Activated naive CD8-positive, alpha-beta T cell treated with anti-CD3 and anti-CD28 coated beads, Interleukin-2, amount 10 ng/mL, durations not matched to agents 7 days and 5 days (primary cell): ENCODE data around the gene FBXL2. TPM values are rescaled to one million over a fixed set of nuclear protein-coding genes. Genes with fewer than 3 reads are reported as not detected.
"Not testable (repeated sequence)": the region's sequence is repeated elsewhere in the genome, so short reads cannot be mapped to it uniquely, and the experiment has no call there.

Experiments
- ATAC-seq: fragments of 150-1000 bp; cut with Tn5 transposase; one replicate; pipeline ENCODE4 v1.10.0; 2021; ENCODE audit warnings: low read depth, moderate library complexity
- POLR2A ChIA-PET: fragments of 350-600 bp; sonication (Branson Sonifier 250); formaldehyde crosslinking; loops from one replicate; lab custom pipeline; 2021; ENCODE audit warnings: antibody characterized with exemption; lab: Charles Lee
- DNase-seq: peaks from one replicate; pipeline ENCODE4 v3.0.0; 2021
- H3K27ac Mint-ChIP-seq: one replicate; pipeline ENCODE4 v1.8.0; 2022; ENCODE audit warnings: mild to moderate bottlenecking, mixed read lengths
- H3K27me3 Mint-ChIP-seq: one replicate; pipeline ENCODE4 v1.8.0; 2022; ENCODE audit warnings: mild to moderate bottlenecking, moderate library complexity, mixed read lengths
- H3K36me3 Mint-ChIP-seq: one replicate; pipeline ENCODE4 v1.8.0; 2021; ENCODE audit warnings: mild to moderate bottlenecking, mixed read lengths
- H3K4me1 Mint-ChIP-seq: one replicate; pipeline ENCODE4 v1.8.0; 2021; ENCODE audit warnings: mixed read lengths
- H3K4me3 Mint-ChIP-seq: one replicate; pipeline ENCODE4 v1.8.0; 2022; ENCODE audit warnings: mild to moderate bottlenecking, moderate library complexity, mixed read lengths
- H3K9me3 Mint-ChIP-seq: one replicate; pipeline ENCODE4 v1.8.0; 2021; ENCODE audit warnings: mixed read lengths
- total RNA-seq, 2 experiments: library from RNA; stranded (reverse); gene quantifications; one replicate each; pipeline ENCODE4 v1.2.3, GENCODE V29; 2021

Gene FBXL2
- total RNA-seq, 2 experiments from 2014 or later, result not detected

DNA sequence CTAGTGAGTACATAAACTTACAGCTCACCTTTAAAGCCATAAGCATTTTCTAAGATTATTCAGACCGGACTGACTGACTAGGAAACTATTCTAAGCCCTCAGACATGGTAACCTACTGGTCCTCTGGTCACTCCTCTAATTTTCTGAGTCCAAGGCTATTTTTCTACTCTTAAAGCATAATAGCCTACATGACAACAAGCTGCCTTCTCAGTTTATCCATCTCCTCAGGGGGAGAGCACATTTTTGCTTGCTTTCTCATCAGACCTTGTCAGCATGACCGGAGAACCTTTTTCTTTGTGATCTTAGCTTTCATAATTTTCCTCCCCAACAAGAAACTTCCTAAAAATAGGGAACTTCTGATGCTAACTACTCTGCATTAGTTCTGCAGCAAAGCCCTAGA lies 124.5 kb downstream of the FBXL2 start:
- no peak overlapping the region for H3K4me3 Mint-ChIP-seq
- peaks cover 17% of the 10 kb centered on the region for H3K36me3 Mint-ChIP-seq
- no peak for DNase-seq
- H3K9me3 Mint-ChIP-seq, result no peaks in the 10 kb centered on the region
- no peak overlapping the region for H3K27ac Mint-ChIP-seq
- H3K4me1 Mint-ChIP-seq, result no peaks in the 10 kb centered on the region
- no peak for ATAC-seq
- POLR2A ChIA-PET, result no interaction called here
- no peaks in the 10 kb centered on the region for H3K27me3 Mint-ChIP-seq

DNA sequence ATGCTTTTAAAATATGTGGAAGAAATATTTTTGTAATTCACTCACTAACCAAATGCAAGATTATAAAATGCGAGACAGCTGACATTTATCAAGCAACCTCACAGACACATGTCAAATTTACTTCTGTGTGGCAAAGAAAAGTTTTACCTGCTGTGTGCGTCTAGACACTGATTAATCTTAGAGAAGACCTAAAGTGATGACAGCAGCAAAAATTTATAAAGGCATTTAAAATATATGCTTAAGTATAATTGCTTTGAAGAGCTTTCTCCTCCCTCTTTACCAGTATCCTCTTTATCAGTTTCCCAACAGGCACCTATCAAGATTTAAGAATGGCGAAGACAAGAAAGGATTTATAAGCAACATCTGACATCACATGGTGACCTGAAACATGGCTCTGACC lies 125.7 kb downstream of the FBXL2 start:
- Mint-ChIP-seq H3K27ac (peak overlapping the region; percentile 8), H3K36me3 (peaks cover 18% of the 10 kb centered on the region)
- ATAC-seq, result no peak

DNA sequence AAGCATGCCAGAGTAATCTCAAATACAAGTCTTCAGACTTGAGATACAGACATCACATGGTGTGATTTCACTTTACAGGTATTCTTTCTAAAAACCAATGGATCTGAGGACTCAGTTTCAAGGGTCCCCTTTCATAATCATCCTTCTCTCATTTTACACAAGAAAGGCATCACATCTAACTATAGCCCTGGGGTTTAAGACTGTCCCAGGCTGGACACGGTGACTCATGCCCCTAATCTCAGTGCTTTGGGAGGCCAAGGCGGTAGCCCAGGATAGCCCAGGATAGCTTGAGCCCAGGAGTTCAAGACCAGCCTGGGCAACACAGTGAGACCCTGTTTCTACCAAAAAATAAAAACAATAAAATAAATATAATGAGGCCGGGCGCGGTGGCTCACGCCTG lies 126.5 kb downstream of the FBXL2 start:
- Mint-ChIP-seq H3K36me3 (peaks cover 25% of the 10 kb centered on the region), H3K4me3 (no peak overlapping the region), H3K9me3 (no peaks in the 10 kb centered on the region), H3K27ac (no peak overlapping the region), H3K4me1 (no peaks in the 10 kb centered on the region), H3K27me3 (no peaks in the 10 kb centered on the region)
- ATAC-seq (no peak), DNase-seq (no peak)
- POLR2A ChIA-PET, result no interaction called here

More for the DNA sequence above, 125.7 kb downstream of the FBXL2 start:
- POLR2A ChIA-PET, result no interaction called here
- Mint-ChIP-seq H3K4me1 (no peaks in the 10 kb centered on the region), H3K9me3 (no peaks in the 10 kb centered on the region), H3K27me3 (no peaks in the 10 kb centered on the region), H3K4me3 (no peak overlapping the region)
- no peak for DNase-seq

DNA sequence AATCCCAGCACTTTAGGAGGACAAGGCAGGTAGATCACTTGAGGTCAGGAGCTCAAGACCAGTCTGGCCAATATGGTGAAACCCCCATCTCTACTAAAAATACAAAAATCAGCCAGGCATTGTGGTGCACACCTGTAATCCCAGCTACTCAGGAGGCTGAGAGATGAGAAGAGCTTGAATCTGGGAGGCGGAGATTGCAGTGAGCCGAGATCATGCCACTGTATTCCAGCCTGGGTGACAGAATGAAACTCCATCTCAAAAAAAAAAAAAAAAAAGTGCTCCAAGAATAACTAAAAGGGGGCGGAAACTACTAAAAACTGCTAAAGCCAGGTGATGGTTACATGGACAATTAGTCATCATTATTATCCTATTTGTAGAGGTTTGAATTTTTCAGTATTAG lies 133.6 kb downstream of the FBXL2 start:
- H3K9me3 Mint-ChIP-seq, DNase-seq, H3K4me3 Mint-ChIP-seq, ATAC-seq, H3K4me1 Mint-ChIP-seq, H3K27ac Mint-ChIP-seq, H3K27me3 Mint-ChIP-seq, POLR2A ChIA-PET: not testable (repeated sequence)
- H3K36me3 Mint-ChIP-seq, result peaks cover 44% of the 10 kb centered on the region

DNA sequence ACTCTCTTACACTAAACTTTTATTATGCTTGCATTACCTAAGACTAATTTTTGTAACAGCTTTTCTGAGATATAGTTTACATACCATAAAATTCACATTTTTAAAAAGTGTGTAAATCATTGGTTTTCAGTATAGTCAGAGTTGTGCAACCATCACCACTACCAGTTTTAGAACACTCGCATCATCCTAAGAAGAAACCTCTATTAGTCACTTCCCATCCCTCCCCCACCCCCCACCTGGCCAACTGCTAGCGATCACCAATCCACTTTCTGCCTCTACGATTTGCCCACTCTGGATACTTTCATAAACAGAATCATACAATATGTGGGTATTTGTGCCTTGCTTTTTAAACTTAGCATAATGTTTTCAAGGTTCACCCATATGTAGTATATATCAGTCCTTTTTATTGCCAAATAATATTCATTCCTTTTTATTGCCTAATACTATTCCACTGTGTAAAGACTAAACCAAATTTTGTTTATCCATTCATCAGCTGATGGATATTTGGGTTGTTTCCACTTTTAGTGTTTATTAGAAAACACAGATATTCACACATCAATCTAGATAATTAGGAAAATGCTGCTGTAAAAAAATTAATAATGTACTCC lies 139.9 kb downstream of the FBXL2 start:
- Mint-ChIP-seq H3K27ac (no peak overlapping the region), H3K4me1 (peaks cover 12% of the 10 kb centered on the region), H3K9me3 (peaks cover 3% of the 10 kb centered on the region), H3K36me3 (peaks cover 54% of the 10 kb centered on the region), H3K27me3 (no peaks in the 10 kb centered on the region), H3K4me3 (no peak overlapping the region)
- no peak for ATAC-seq
- no peak for DNase-seq
- POLR2A ChIA-PET, result no interaction called here

DNA sequence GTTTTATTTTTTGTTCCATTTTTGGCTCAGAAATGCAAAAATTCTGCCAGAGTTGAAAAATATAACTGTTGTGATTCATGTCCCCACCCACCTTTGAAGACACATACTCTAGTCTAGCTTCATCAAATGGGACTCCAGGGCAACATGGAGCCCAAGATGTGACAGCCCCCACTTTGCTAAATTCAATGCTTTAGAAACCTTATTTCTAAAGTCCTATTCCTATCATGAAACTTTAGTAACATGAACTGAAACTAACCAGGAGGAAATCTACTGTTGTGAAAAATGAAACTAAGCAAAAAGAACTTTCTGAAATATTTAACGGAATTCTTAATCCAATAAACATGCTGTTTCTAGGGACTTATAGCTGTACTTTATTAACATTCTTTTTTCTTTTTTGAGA lies 142.7 kb downstream of the FBXL2 start:
- POLR2A ChIA-PET, result interaction anchor here (0.6 to 1.7 kb wide), 2 partner anchors 19 to 21 kb away, joined by 3 to 5 read pairs; no protein-coding TSS in a partner anchor
- peaks cover 52% of the 10 kb centered on the region for H3K36me3 Mint-ChIP-seq

DNA sequence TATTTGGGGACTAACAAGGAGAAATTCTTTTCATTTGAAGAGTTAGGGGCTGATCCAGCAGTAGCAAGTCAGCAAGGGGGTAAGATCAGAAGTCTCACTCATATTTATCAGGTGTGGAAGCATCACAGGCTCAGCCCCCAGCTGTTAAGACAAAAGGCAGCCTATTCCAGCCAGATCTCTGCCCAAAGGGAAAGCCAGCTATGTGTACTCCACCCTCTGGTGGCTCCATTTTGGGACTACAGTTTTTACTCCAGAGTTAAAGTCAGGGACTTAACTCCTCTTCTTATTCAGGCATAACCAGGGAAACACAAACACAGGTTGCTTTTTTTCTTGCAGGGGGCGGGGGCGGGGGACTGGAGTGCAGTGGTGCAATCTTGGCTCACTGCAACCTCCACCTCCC lies 143.7 kb downstream of the FBXL2 start:
- Mint-ChIP-seq H3K4me3 (no peak overlapping the region), H3K27ac (no peak overlapping the region), H3K27me3 (no peaks in the 10 kb centered on the region), H3K36me3 (peaks cover 50% of the 10 kb centered on the region), H3K9me3 (peaks cover 4% of the 10 kb centered on the region), H3K4me1 (peaks cover 12% of the 10 kb centered on the region)
- POLR2A ChIA-PET, result no interaction called here
- DNase-seq (no peak), ATAC-seq (no peak)

More for the DNA sequence above, 142.7 kb downstream of the FBXL2 start:
- peak overlapping the region; percentile 77 for H3K27ac Mint-ChIP-seq
- no peak overlapping the region for H3K4me3 Mint-ChIP-seq
- peaks cover 12% of the 10 kb centered on the region for H3K4me1 Mint-ChIP-seq
- ATAC-seq (no peak), DNase-seq (no peak)
- no peaks in the 10 kb centered on the region for H3K27me3 Mint-ChIP-seq
- peaks cover 4% of the 10 kb centered on the region for H3K9me3 Mint-ChIP-seq

DNA sequence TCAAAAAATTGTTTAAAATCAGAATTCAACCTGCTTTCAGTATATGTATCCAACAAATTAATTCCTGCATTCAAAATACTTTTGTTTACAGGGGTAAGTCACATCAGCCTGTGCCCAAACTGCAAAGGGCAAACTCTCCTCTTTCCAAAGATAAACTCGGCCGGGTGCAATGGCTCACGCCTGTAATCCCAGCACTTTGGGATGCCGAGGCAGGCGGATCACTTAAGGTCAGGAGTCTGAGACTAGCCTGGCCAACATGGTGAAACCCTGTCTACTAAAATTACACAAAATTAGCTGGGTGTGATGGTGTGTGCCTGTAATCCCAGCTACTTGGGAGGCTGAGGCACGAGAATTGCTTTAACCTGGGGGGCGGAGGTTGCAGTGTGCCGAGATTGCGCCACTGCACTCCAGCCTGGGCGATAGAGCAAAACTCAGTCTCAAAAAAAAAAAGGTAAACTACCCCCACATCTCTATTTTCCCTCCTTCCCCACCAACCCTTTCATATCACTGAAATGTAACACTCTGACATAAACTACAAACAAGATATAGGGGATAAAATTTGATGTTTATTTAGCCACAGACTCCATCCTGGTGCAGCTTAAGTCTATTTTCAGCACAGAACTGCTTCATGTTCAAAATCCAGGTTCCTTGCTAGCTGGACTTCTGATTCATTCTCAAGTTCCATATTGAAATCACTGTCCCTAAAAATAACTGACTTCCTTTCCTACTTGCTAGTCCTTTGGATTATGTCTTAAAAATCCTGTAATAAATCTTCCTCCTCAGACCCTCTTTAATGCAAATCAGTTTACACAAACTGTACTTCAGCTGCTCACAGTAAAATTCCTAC lies 147.6 kb downstream of the FBXL2 start:
- no peak overlapping the region for H3K27ac Mint-ChIP-seq
- no peak for ATAC-seq
- peaks cover 4% of the 10 kb centered on the region for H3K9me3 Mint-ChIP-seq
- no peak overlapping the region for H3K4me3 Mint-ChIP-seq
- POLR2A ChIA-PET, result no interaction called here
- peaks cover 30% of the 10 kb centered on the region for H3K36me3 Mint-ChIP-seq
- H3K4me1 Mint-ChIP-seq, result peaks cover 21% of the 10 kb centered on the region
- no peaks in the 10 kb centered on the region for H3K27me3 Mint-ChIP-seq
- no peak for DNase-seq

DNA sequence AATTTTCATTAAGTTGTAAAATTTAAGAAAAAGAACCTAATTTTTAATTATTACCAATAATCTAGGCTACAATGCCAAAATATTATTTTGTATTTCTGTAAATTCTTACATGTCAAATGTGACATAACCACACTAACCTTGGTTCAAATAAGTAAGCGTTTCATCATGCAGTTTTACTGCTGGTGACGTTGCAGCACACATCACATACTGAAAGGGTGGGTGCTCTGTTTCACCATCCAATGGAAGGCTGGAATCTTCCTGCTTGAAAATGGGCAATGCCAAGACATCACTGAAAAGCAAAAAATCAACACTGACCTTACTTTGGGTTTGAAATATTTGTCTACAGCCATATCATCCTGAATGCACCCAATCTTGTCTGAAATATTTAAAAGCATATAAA lies 148.2 kb downstream of the FBXL2 start:
- H3K27me3 Mint-ChIP-seq, result no peaks in the 10 kb centered on the region
- POLR2A ChIA-PET, result no interaction called here
- H3K4me3 Mint-ChIP-seq, result no peak overlapping the region
- no peak for ATAC-seq
- H3K27ac Mint-ChIP-seq, result no peak overlapping the region
- DNase-seq, result no peak
- H3K9me3 Mint-ChIP-seq, result peaks cover 2% of the 10 kb centered on the region
- peaks cover 28% of the 10 kb centered on the region for H3K36me3 Mint-ChIP-seq
- H3K4me1 Mint-ChIP-seq, result peaks cover 22% of the 10 kb centered on the region

DNA sequence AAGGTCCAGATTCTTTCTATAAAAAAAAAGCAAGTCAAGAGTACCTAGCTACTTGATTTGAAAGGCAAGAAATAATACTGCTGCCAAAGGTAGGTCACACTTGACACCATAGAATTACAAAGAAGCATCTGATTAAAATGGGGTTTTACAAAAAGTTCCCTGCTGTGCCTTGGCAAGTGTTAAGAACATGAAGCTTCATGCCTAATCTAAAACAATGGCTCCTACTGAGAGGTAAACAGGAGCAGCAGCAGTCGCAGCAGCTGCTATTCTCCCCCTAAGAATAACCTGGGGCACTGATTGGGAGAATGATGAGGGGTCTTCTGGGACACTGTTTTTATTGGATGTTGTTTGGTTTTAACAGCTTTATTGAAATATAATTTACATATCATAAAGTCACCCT lies 148.8 kb downstream of the FBXL2 start:
- ATAC-seq, result no peak
- peaks cover 2% of the 10 kb centered on the region for H3K9me3 Mint-ChIP-seq
- H3K4me1 Mint-ChIP-seq, result peaks cover 24% of the 10 kb centered on the region
- no peak overlapping the region for H3K27ac Mint-ChIP-seq
- POLR2A ChIA-PET, result no interaction called here
- H3K36me3 Mint-ChIP-seq, result peaks cover 23% of the 10 kb centered on the region
- no peak overlapping the region for H3K4me3 Mint-ChIP-seq
- H3K27me3 Mint-ChIP-seq, result no peaks in the 10 kb centered on the region
- DNase-seq, result no peak

DNA sequence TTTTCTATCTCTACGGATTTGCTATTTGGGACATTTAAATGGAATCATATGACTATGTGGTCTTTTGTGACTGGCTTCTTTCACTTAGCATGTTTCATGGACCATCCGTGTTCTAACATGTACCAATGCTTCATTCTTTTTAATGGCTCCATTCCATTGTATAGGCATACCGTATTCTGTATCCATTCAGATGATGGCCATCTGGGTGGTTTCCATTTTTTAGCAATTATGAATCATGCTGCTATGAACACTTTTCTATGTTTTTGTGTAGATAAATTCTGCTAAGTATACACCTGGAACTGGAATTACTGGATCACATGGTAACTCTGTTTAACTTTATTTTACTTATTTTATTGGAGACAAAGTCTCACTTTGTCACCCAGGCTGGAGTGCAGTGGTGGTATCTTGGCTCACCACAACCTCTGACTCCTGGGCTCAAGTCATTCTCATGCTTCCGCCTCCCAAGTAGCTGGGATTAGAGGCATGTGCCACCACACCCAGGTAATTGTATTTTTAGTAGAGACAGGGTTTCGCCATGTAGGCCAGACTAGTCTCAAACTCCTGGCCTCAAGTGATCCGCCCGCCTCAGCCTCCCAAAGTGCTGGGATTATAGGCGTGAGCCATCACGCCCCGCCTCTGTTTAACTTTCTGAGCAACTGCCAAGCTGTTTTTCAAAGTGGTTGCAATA lies 149.5 kb downstream of the FBXL2 start:
- peaks cover 2% of the 10 kb centered on the region for H3K9me3 Mint-ChIP-seq
- peaks cover 18% of the 10 kb centered on the region for H3K36me3 Mint-ChIP-seq
- no peak for ATAC-seq
- POLR2A ChIA-PET, result interaction anchor here (1.3 kb wide), 1 partner anchor 14 kb away, joined by 4 read pairs; the partner anchor contains the start of gene UBP1
- no peak overlapping the region for H3K27ac Mint-ChIP-seq
- no peak overlapping the region for H3K4me3 Mint-ChIP-seq
- H3K27me3 Mint-ChIP-seq, result no peaks in the 10 kb centered on the region
- H3K4me1 Mint-ChIP-seq, result peaks cover 28% of the 10 kb centered on the region
- DNase-seq, result no peak

DNA sequence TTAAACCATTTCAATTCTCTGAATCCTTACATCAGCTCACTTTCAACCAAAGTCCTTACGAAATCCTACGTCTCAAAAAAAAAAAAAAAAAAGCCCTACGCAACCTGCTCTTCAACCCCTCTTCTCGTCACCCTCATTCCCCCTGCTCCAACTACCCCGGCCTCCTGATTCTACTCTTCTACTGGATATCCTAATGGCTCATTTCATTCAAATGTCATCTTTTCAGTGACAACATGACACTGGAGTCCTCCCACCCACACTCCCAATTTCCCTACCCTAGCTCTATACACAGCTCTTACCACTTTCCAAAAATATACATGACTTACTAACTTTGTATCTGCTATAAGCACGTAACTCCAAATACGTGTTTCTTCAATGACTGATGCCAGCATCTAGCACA lies 151.5 kb downstream of the FBXL2 start:
- POLR2A ChIA-PET, result interaction anchor here (0.8 kb wide), 1 partner anchor 12 kb away, joined by 3 read pairs; no protein-coding TSS in a partner anchor
- no peak for DNase-seq
- Mint-ChIP-seq H3K27me3 (no peaks in the 10 kb centered on the region), H3K4me1 (peaks cover 34% of the 10 kb centered on the region), H3K36me3 (peaks cover 6% of the 10 kb centered on the region), H3K9me3 (no peaks in the 10 kb centered on the region), H3K4me3 (no peak overlapping the region), H3K27ac (no peak overlapping the region)
- ATAC-seq, result no peak

DNA sequence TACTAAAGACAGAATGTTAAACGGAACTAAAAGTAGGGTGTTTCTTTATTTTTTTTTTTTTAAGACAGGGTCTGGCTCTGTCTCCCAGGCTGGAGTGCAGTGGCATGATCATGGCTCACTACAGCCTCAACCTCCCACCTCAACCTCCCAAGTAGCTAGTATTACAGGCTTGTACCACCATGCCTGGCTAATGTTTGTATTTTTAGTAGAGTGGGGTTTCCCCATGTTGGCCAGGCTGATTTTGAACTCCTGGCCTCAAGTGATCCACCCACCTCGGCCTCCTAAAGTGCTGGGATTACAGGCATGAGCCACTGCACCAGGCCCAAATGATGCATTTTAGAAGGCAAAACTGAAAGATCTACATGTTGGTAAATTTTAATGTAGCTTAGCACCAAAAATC lies 152.1 kb downstream of the FBXL2 start:
- ATAC-seq, H3K27me3 Mint-ChIP-seq, DNase-seq, H3K27ac Mint-ChIP-seq, H3K9me3 Mint-ChIP-seq, POLR2A ChIA-PET, H3K4me3 Mint-ChIP-seq, H3K36me3 Mint-ChIP-seq: not testable (repeated sequence)
- peaks cover 36% of the 10 kb centered on the region for H3K4me1 Mint-ChIP-seq
